GM12892 (cell line): ENCODE data around the gene TCOF1.

Experiments
- DNase-seq: peaks from one replicate; pipeline ENCODE4 v3.0.0; 2011; ENCODE audit not compliant: insufficient read length
- FAIRE-seq: peaks from 2 replicates; lab custom pipeline; 2011; peaks lifted over from hg19 to GRCh38; lab: Jason Lieb, UNC
- POLR2A ChIP-seq: IDR thresholded peaks from 2 replicates; pipeline ENCODE4 v1.6.1; 2011; ENCODE audit warnings: low read depth, low read length, control low read depth
- POLR2AphosphoS5 ChIP-seq: IDR thresholded peaks from 2 replicates; pipeline ENCODE4 v1.6.1; 2011; ENCODE audit warnings: low read depth, low read length, control low read depth
- TAF1 ChIP-seq: IDR thresholded peaks from 2 replicates; pipeline ENCODE4 v1.6.1; 2011; ENCODE audit warnings: low read depth, mild to moderate bottlenecking, control low read depth, low read length, borderline replicate concordance

TCOF1 gene

GRCh38 chr5:150316320-150316719 lies 41.2 kb upstream of the TCOF1 start:
- no peak for FAIRE-seq
- no peak for DNase-seq
- TF ChIP-seq TAF1 (no peak), POLR2AphosphoS5 (no peak), POLR2A (no peak)

- no peak for DNase-seq
- FAIRE-seq = no peak
- TF ChIP-seq POLR2A = no peak
- no peak for TF ChIP-seq TAF1
- TF ChIP-seq POLR2AphosphoS5 = no peak
These were observed 40.2 kb upstream of the TCOF1 start for GRCh38 chr5:150317048-150318003.

GRCh38 chr5:150318613-150319483 lies 38.6 kb upstream of the TCOF1 start:
- no peak for TF ChIP-seq TAF1
- no peak for TF ChIP-seq POLR2AphosphoS5
- TF ChIP-seq POLR2A = no peak
- FAIRE-seq (no peak), DNase-seq (no peak)

- DNase-seq = no peak
- TF ChIP-seq POLR2AphosphoS5 (no peak), POLR2A (no peak)
- no peak for FAIRE-seq
These were observed 38.1 kb upstream of the TCOF1 start for GRCh38 chr5:150319484-150319790.

- TF ChIP-seq POLR2A (no peak), POLR2AphosphoS5 (no peak), TAF1 (no peak)
- DNase-seq (no peak), FAIRE-seq (no peak)
These were observed 37.4 kb upstream of the TCOF1 start for GRCh38 chr5:150320044-150320613.

- TF ChIP-seq TAF1 (no peak), POLR2A (no peak), POLR2AphosphoS5 (no peak)
- FAIRE-seq (no peak), DNase-seq (no peak)
These were observed 36.3 kb upstream of the TCOF1 start for GRCh38 chr5:150321211-150321610.

- FAIRE-seq = no peak
- no peak for TF ChIP-seq TAF1
- no peak for TF ChIP-seq POLR2AphosphoS5
- no peak for TF ChIP-seq POLR2A
- DNase-seq = no peak
These were observed 35.7 kb upstream of the TCOF1 start for GRCh38 chr5:150321784-150322183.

GRCh38 chr5:150322202-150322601 lies 35.3 kb upstream of the TCOF1 start:
- no peak for FAIRE-seq
- TF ChIP-seq TAF1 (no peak), POLR2A (no peak), POLR2AphosphoS5 (no peak)
- no peak for DNase-seq

GRCh38 chr5:150323092-150323491 lies 34.4 kb upstream of the TCOF1 start:
- DNase-seq = no peak
- no peak for FAIRE-seq
- TF ChIP-seq POLR2A = no peak
- no peak for TF ChIP-seq TAF1
- TF ChIP-seq POLR2AphosphoS5 = no peak

- TF ChIP-seq POLR2AphosphoS5 = no peak
- TF ChIP-seq TAF1 = no peak
- no peak for TF ChIP-seq POLR2A
- DNase-seq (no peak), FAIRE-seq (no peak)
These were observed 33.7 kb upstream of the TCOF1 start for GRCh38 chr5:150323819-150324218.

- TF ChIP-seq POLR2AphosphoS5 (no peak), POLR2A (no peak), TAF1 (no peak)
- FAIRE-seq = no peak
- DNase-seq = no peak
These were observed 32.1 kb upstream of the TCOF1 start for GRCh38 chr5:150325426-150325825.
